Upper lobe of left lung (tissue), 6 donors: Measurements from ENCODE around the gene CSTPP1. TPM values are rescaled to one million over a fixed set of nuclear protein-coding genes. Genes with fewer than 3 reads are reported as not detected.
A peak's percentile ranks its signal among the peaks of the same experiment; 100 is the strongest.

Experiments
- ATAC-seq, 2 donors: fragments of 200-7000 bp; cut with Tn5 transposase; one replicate each; pipeline ENCODE4 v1.9.1; 2022; ENCODE audit warnings: mild to moderate bottlenecking in 2 of 2, moderate library complexity in 2 of 2; ENCODE audit not compliant: low FRiP score in 2 of 2
- DNase-seq, 2 donors: peaks; one replicate each; pipeline ENCODE4 v3.0.0-alpha.2; 2019 to 2020
- H3K27ac ChIP-seq, 4 donors: fragments of 200-600 bp; sonication (generic); one replicate each; pipeline ENCODE4 v1.5.1; 2016 to 2019
- H3K27me3 ChIP-seq, 4 donors: fragments of 200-600 bp; sonication (generic); one replicate each; pipeline ENCODE4 v1.5.1; 2017 to 2019
- H3K36me3 ChIP-seq, 4 donors: fragments of 200-600 bp; sonication (generic); one replicate each; pipeline ENCODE4 v1.5.1; 2016 to 2019
- H3K4me1 ChIP-seq, 4 donors: fragments of 200-600 bp; sonication (generic); one replicate each; pipeline ENCODE4 v1.5.1; 2018 to 2019
- H3K4me3 ChIP-seq, 4 donors: fragments of 200-600 bp; sonication (generic); one replicate each; pipeline ENCODE4 v1.5.1; 2017 to 2019; ENCODE audit warnings: mild to moderate bottlenecking in 2 of 4, moderate library complexity in 1 of 4
- H3K9me3 ChIP-seq, 4 donors: fragments of 200-600 bp; sonication (generic); one replicate each; pipeline ENCODE4 v1.5.1; 2018 to 2019
- CTCF ChIP-seq, 6 experiments: fragments of 450-650 bp in 4 of 6; fragments of 200-600 bp in 2 of 6; sonication (generic) in 2 of 6; IDR thresholded peaks; one replicate each; pipeline ENCODE4 v1.5.1; 2016 to 2019; ENCODE audit warnings: antibody characterized with exemption in 6 of 6
- EP300 ChIP-seq, 4 donors: sonication (generic); formaldehyde crosslinking; IDR thresholded peaks; one replicate each; pipeline ENCODE4 v1.5.1; 2017; ENCODE audit warnings: antibody characterized with exemption in 4 of 4, control low read depth in 2 of 4
- POLR2A ChIP-seq, 4 donors: fragments of 450-650 bp; IDR thresholded peaks; one replicate each; pipeline ENCODE4 v1.5.1; 2016 to 2017; ENCODE audit warnings: antibody characterized with exemption in 4 of 4, mild to moderate bottlenecking in 2 of 4
- POLR2AphosphoS5 ChIP-seq, 2 donors: sonication (generic); formaldehyde crosslinking; IDR thresholded peaks; one replicate each; pipeline ENCODE4 v1.5.1; 2017; ENCODE audit warnings: antibody characterized with exemption in 2 of 2
- WGBS, 2 donors: methylation state at CpG; one replicate each; pipeline ENCODE4 v1.1.5; 2017 to 2018; 5-methylcytosine and 5-hydroxymethylcytosine counted together
- total RNA-seq, 6 donors: library from RNA; depleted of rRNA in 4 of 6; stranded (reverse); fragments of >200 nt in 4 of 6; gene quantifications; one replicate each; pipeline versions ENCODE4 v1.1.0 to v1.2.1, GENCODE V29; 2016 to 2021
- donor health status: DM: no; HTN: no; CAD: no; lungs with moderate emphysema.
- donor health status: DM: no; HTN: yes; CAD: no; lungs with severe emphysema.

The CSTPP1 gene
- total RNA-seq, 6 donors from 2014 or later, result 23.9 to 71.2 (median 47.2) TPM

GRCh38 chr11:46914910-46915309, 21.7 kb upstream of the CSTPP1 start:
- TF ChIP-seq CTCF (IDR thresholded peaks at IDR 0.05), result no peak
- no peak for TF ChIP-seq POLR2AphosphoS5 (IDR thresholded peaks at IDR 0.05)
- no peak for TF ChIP-seq POLR2A (IDR thresholded peaks at IDR 0.05)
- TF ChIP-seq EP300 (IDR thresholded peaks at IDR 0.05), result no peak
- Histone ChIP-seq H3K27ac (no peak overlapping the region), H3K27me3 (peaks cover 0 to 24% (median 9%) of the 10 kb centered on the region in 4 donors), H3K4me3 (no peak overlapping the region), H3K36me3 (no peaks in the 10 kb centered on the region), H3K9me3 (no peaks in the 10 kb centered on the region), H3K4me1 (peaks cover 21 to 43% (median 33%) of the 10 kb centered on the region in 4 donors)
- DNase-seq (no peak), ATAC-seq (no peak)
- 66 to 78% methylated on average over 7 of the region's 7 CpGs for WGBS, 2 donors

- Histone ChIP-seq H3K27ac (peak overlapping the region; percentile 39 to 80 (median 62)), H3K4me3 (peak overlapping the region; percentile 22 to 68 (median 58)), H3K9me3 (no peaks in the 10 kb centered on the region), H3K4me1 (peaks cover 21 to 47% (median 34%) of the 10 kb centered on the region in 4 donors), H3K27me3 (peaks cover 0 to 24% (median 9%) of the 10 kb centered on the region in 4 donors), H3K36me3 (no peaks in the 10 kb centered on the region)
- ATAC-seq (peak; percentile 66 to 73), DNase-seq (peak in 1 of 2 donors; percentile 68)
- no peak for TF ChIP-seq EP300 (IDR thresholded peaks at IDR 0.05)
- peak in 2 of 6 experiments; percentile 5 to 15 for TF ChIP-seq CTCF (IDR thresholded peaks at IDR 0.05)
- peak in 1 of 4 donors; percentile 23 for TF ChIP-seq POLR2A (IDR thresholded peaks at IDR 0.05)
- TF ChIP-seq POLR2AphosphoS5 (IDR thresholded peaks at IDR 0.05), result peak in 1 of 2 donors; percentile 34
- WGBS, 2 donors, result 10 to 14% methylated on average over 24 of the region's 24 CpGs
Measured at GRCh38 chr11:46916286-46917108, 20.1 kb upstream of the CSTPP1 start.

- no peak for TF ChIP-seq EP300 (IDR thresholded peaks at IDR 0.05)
- TF ChIP-seq CTCF (IDR thresholded peaks at IDR 0.05), result no peak
- no peak for TF ChIP-seq POLR2AphosphoS5 (IDR thresholded peaks at IDR 0.05)
- TF ChIP-seq POLR2A (IDR thresholded peaks at IDR 0.05), result peak in 1 of 4 donors; percentile 2
- DNase-seq (peak in 1 of 2 donors; percentile 79), ATAC-seq (no peak)
- peaks cover 0 to 24% (median 9%) of the 10 kb centered on the region in 4 donors for H3K27me3 ChIP-seq
- 1% methylated on average over 20 to 31 of the region's 31 CpGs for WGBS, 2 donors
- H3K36me3 ChIP-seq, result no peaks in the 10 kb centered on the region
- no peaks in the 10 kb centered on the region for H3K9me3 ChIP-seq
- peaks cover 21 to 46% (median 34%) of the 10 kb centered on the region in 4 donors for H3K4me1 ChIP-seq
- H3K4me3 ChIP-seq, result peak overlapping the region; percentile 28 to 68 (median 58)
- peak overlapping the region; percentile 39 to 80 (median 62) for H3K27ac ChIP-seq
Measured at GRCh38 chr11:46917109-46917761, 19.3 kb upstream of the CSTPP1 start.

- Histone ChIP-seq H3K4me3 (peak overlapping the region; percentile 28 to 68 (median 58)), H3K36me3 (no peaks in the 10 kb centered on the region), H3K27ac (peak overlapping the region; percentile 39 to 80 (median 62)), H3K9me3 (no peaks in the 10 kb centered on the region), H3K27me3 (peaks cover 0 to 24% (median 9%) of the 10 kb centered on the region in 4 donors), H3K4me1 (peaks cover 21 to 41% (median 32%) of the 10 kb centered on the region in 4 donors)
- DNase-seq, result no peak
- no peak for ATAC-seq
- TF ChIP-seq POLR2A (IDR thresholded peaks at IDR 0.05) (no peak), POLR2AphosphoS5 (IDR thresholded peaks at IDR 0.05) (no peak), EP300 (IDR thresholded peaks at IDR 0.05) (no peak), CTCF (IDR thresholded peaks at IDR 0.05) (no peak)
- 0 to 5% methylated on average over 4 to 22 of the region's 22 CpGs for WGBS, 2 donors
Measured at GRCh38 chr11:46917762-46918082, 18.8 kb upstream of the CSTPP1 start.
